GM12891 (cell line): ENCODE measurements around the gene CAMKMT.

ENCODE experiments used
- POLR2A ChIP-seq: IDR thresholded peaks from 2 replicates; pipeline ENCODE4 v1.6.1; 2011; ENCODE audit warnings: low read depth, low read length, control low read depth
- POLR2AphosphoS5 ChIP-seq: IDR thresholded peaks from 2 replicates; pipeline ENCODE4 v1.6.1; 2011; ENCODE audit warnings: low read depth, low read length, control low read depth
- SPI1 ChIP-seq: IDR thresholded peaks from 2 replicates; pipeline ENCODE4 v1.6.1; 2011; ENCODE audit warnings: low read depth, low read length, control low read depth
- TAF1 ChIP-seq: IDR thresholded peaks from 2 replicates; pipeline ENCODE4 v1.6.1; 2011; ENCODE audit warnings: low read depth, low read length, control low read depth

DNA sequence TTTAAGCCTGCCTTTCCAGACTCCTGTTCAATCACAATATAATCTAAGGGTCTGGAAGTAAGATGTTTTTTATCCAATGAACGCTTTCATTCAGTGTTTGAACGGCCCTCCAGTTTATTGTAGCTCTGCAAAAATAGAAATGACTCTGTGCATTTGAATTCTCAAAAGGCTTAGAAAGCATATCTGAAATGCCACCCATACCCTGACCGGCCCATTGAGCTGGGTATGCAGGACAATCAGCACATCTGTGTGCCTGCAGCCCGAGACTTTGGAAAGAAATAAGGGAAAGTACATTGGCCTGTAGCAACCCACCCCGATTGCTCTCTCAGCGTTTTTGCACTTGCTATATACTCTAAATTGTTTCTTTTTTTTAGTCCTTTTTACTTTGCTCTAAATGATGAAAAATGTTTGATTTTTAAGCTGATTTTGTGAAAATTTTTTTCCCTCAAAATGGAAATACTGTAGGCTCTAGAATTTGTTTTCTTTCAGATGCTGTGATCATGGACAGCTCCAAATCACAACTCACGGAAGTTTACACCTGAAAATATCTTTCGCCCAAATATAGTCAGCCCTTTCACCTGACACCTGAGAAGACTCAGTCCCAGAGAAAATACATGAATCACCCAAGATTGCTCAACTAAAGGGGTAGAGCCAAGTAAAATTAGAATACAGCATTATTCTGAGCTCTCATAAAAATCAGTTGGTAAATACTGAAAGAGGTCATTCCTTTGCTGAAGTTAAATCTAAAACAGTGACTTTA lies 385.3 kb downstream of the CAMKMT start:
- TF ChIP-seq POLR2A = no peak
- no peak for TF ChIP-seq TAF1
- TF ChIP-seq POLR2AphosphoS5 = no peak
- no peak for TF ChIP-seq SPI1
